GM06990 (cell line): ENCODE measurements around the gene SIGMAR1.
A peak's percentile ranks its signal among the peaks of the same experiment; 100 is the strongest.

Experiments
- DNase-seq: peaks from one replicate; pipeline ENCODE4 v3.0.0-alpha.2; 2011; ENCODE audit not compliant: insufficient read length; ENCODE audit errors: extremely low read depth
- H3K27me3 ChIP-seq: replicated peaks from 2 replicates; pipeline ENCODE4 v1.6.0; 2011; ENCODE audit warnings: low read length; ENCODE audit not compliant: control insufficient read depth, insufficient read depth
- H3K36me3 ChIP-seq: 2 replicates; pipeline ENCODE4 v1.5.1; 2011; ENCODE audit warnings: low read length; ENCODE audit not compliant: control insufficient read depth, insufficient read depth
- H3K4me3 ChIP-seq: replicated peaks from 2 replicates; pipeline ENCODE4 v1.5.1; 2011; ENCODE audit warnings: low read depth, mild to moderate bottlenecking, control low read depth, low read length
- TF ChIP-seq, protein P1 (sequence below): IDR thresholded peaks from 2 replicates; pipeline ENCODE4 v1.5.1; 2011; ENCODE audit warnings: low read length, control low read depth, mild to moderate bottlenecking, inconsistent platforms; ENCODE audit not compliant: insufficient read depth, poor library complexity, severe bottlenecking

SIGMAR1 gene

DNA sequence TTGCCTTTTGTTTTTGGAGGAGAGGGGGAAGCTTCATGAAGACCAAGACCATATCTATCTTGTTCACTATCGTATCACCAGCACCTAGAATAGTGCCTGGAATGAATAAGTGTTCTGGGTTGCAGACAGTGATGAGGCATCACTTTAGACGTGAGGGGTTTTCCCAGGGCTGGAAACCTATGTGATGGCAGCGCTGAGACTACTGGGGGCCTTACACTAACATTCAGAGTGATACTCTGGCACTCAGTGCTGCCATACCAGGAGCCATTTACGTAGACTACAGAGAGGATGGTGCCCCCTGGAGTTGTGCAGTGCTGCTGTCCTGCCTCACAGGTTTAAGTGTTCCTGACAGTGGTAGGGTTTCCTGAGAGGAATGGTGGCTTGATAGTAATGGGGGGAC lies 46.6 kb upstream of the SIGMAR1 start:
- DNase-seq = no peak
- no peak overlapping the region for H3K4me3 ChIP-seq
- no peaks in the 10 kb centered on the region for H3K27me3 ChIP-seq
- no peaks in the 10 kb centered on the region for H3K36me3 ChIP-seq
- TF ChIP-seq, protein P1, sequence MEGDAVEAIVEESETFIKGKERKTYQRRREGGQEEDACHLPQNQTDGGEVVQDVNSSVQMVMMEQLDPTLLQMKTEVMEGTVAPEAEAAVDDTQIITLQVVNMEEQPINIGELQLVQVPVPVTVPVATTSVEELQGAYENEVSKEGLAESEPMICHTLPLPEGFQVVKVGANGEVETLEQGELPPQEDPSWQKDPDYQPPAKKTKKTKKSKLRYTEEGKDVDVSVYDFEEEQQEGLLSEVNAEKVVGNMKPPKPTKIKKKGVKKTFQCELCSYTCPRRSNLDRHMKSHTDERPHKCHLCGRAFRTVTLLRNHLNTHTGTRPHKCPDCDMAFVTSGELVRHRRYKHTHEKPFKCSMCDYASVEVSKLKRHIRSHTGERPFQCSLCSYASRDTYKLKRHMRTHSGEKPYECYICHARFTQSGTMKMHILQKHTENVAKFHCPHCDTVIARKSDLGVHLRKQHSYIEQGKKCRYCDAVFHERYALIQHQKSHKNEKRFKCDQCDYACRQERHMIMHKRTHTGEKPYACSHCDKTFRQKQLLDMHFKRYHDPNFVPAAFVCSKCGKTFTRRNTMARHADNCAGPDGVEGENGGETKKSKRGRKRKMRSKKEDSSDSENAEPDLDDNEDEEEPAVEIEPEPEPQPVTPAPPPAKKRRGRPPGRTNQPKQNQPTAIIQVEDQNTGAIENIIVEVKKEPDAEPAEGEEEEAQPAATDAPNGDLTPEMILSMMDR = peak; percentile 7

DNA sequence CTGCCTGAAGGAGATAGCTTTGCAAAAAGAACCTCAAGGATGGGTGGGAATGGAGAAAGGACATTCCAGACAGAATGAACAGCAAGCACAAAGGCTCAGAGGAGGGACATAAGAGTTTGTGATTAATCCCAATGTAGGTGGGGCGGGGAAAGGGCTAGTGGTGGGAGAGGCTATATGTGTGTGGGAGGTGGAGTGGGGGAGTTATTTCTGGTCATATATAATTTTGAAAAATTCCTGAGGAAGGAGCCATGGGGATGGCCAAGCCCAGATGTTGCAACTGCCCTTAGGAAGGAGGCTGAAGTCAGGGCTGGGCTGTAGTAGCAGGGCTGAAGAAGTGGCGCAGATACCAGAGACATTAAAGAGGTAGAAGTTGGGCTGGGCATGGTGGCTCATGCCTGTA lies 38.3 kb upstream of the SIGMAR1 start:
- no peaks in the 10 kb centered on the region for H3K27me3 ChIP-seq
- H3K36me3 ChIP-seq = no peaks in the 10 kb centered on the region
- DNase-seq = no peak
- H3K4me3 ChIP-seq = no peak overlapping the region
- TF ChIP-seq, protein P1 = no peak

DNA sequence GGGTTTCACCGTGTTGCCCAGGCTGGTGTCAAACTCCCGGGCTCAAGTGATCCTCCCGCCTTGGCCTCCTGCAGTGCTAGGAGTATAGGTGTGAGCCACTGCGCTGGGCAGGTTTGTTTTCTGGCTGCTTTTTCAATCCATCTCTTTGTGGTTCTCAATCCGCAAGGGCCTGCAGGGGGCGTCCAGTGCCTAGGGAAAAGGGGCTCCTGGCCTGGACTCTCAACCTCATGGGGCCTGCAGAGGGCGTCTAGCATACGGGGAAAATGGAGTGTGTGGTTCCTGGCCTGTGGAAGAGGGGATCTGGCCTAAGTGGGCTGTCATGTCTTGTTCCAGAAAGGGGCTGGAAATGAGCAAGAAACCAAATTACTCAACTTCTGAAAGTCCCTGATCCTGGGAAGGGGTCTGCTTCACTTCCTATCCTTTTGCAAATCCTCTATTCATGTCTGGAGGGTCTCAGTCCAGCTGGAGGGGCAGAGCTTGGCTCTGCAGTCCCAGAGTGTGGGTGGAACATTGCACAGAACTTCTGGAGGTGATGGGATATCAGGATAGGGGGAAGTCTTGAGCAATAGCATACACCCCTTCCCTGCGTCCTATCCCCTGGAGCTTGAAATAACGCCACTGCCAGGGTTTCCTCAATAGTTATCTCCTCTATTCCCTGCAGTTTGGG lies 37.6 kb upstream of the SIGMAR1 start:
- TF ChIP-seq, protein P1 = peak; percentile 99
- Histone ChIP-seq H3K27me3 (no peaks in the 10 kb centered on the region), H3K4me3 (no peak overlapping the region), H3K36me3 (no peaks in the 10 kb centered on the region)
- DNase-seq = no peak

DNA sequence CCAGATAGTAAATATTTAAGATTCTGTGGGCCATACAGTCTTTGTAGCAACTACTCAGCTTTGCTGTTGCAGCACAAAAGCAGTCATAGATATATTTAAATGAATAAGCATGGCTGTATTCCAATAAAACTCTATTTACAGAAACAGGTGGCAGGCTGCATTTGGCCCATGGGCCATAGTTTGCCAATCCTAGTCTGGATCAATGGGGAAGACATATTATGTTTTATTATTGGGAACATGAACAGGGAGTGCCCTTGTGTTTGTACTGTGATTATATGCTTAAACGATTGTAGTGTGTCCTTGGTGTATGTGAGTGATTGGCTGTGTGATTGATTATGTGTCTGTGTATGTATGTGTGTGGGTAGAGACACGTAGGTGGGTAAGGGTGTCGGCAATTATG lies 36.9 kb upstream of the SIGMAR1 start:
- Histone ChIP-seq H3K27me3 (no peaks in the 10 kb centered on the region; the same call in 1 of the 2 replicates), H3K36me3 (no peaks in the 10 kb centered on the region), H3K4me3 (no peak overlapping the region)
- DNase-seq = no peak
- TF ChIP-seq, protein P1 = no peak

DNA sequence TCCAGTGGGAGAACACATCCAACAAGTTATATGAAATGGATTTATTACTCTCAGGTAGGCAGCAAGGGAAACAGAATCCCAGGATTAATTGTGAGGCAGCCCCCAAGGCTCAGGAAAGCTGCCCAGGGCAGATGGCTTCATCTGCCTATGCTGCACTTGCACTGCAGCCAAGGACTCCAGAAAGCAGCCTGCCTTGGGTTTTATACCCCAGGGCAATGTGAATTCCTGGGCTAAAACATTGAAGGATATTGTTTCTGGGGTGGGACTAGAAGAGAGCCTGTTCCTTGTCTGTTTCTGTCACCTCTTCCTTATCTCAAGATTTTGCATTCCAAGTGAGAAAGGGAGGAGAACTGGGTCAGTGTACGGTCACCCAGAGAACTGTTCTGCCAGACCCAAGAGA lies 33.7 kb upstream of the SIGMAR1 start:
- DNase-seq = no peak
- no peaks in the 10 kb centered on the region; the same call in 1 of the 2 replicates for H3K27me3 ChIP-seq
- no peak overlapping the region for H3K4me3 ChIP-seq
- no peaks in the 10 kb centered on the region for H3K36me3 ChIP-seq
- TF ChIP-seq, protein P1 = no peak
